Endothelial cell of umbilical vein (primary cell): Measurements from ENCODE around the gene BNC2. TPM values are rescaled to one million over a fixed set of nuclear protein-coding genes. Genes with fewer than 3 reads are reported as not detected.

Experiments used
- BruUV-seq: library from RNA; stranded (reverse); fragments of 400-500 nt; replicated peaks from 2 replicates; lab custom pipeline; 2021; lab: Mats Ljungman, UMichigan
- CTCF ChIA-PET: fragments of 300-600, 350-600 bp; sonication (Branson Sonifier 250); formaldehyde crosslinking; loops from one replicate; lab custom pipeline; 2021; ENCODE audit warnings: antibody characterized with exemption, inconsistent platforms; lab: Charles Lee
- POLR2A ChIA-PET: fragments of 300-600, 350-600 bp; sonication (Branson Sonifier 250); formaldehyde crosslinking; loops from one replicate; lab custom pipeline; 2021; ENCODE audit warnings: antibody characterized with exemption, inconsistent platforms; lab: Charles Lee
- DNase-seq: peaks from one replicate; pipeline ENCODE4 v3.0.0-alpha.2; 2011; ENCODE audit warnings: low read depth, low spot score
- FAIRE-seq: peaks from 2 replicates; lab custom pipeline; 2011; peaks lifted over from hg19 to GRCh38; lab: Jason Lieb, UNC
- H2AFZ ChIP-seq: 2 replicates; pipeline ENCODE4 v1.6.0; 2012; ENCODE audit warnings: low read depth, low read length, control low read depth, inconsistent platforms
- H3K27ac ChIP-seq: 2 replicates; pipeline ENCODE4 v1.5.1; 2011; ENCODE audit warnings: low read depth, mild to moderate bottlenecking, control low read depth, low read length, moderate library complexity; ENCODE audit not compliant: insufficient read depth
- H3K27me3 ChIP-seq, 2 experiments: 2 replicates each; pipeline versions ENCODE4 v1.6.0 to v1.6.1; 2011; ENCODE audit warnings: low read length in 2 of 2, mixed read lengths in 1 of 2; ENCODE audit not compliant: control insufficient read depth in 2 of 2, insufficient read depth in 2 of 2
- H3K36me3 ChIP-seq, 2 experiments: 2 replicates in 1 of 2; 3 replicates in 1 of 2; pipeline ENCODE4 v1.5.1; 2011; ENCODE audit warnings: low read length in 2 of 2, mild to moderate bottlenecking in 1 of 2, moderate library complexity in 1 of 2; ENCODE audit not compliant: control insufficient read depth in 2 of 2, insufficient read depth in 2 of 2; ENCODE audit errors: extremely low read depth in 1 of 2
- H3K4me1 ChIP-seq: 3 replicates; pipeline ENCODE4 v1.5.1; 2011; ENCODE audit warnings: mild to moderate bottlenecking, low read length; ENCODE audit not compliant: control insufficient read depth, insufficient read depth; ENCODE audit errors: extremely low read depth
- H3K4me2 ChIP-seq: 2 replicates; pipeline ENCODE4 v1.6.1; 2011; ENCODE audit warnings: low read length, control low read depth, mixed read lengths; ENCODE audit not compliant: insufficient read depth
- H3K4me3 ChIP-seq, 3 experiments: fragments of 200-600 bp in 1 of 3; sonication (generic), shearing (Covaris generic) in 1 of 3; replicated peaks in 1 of 3; 2 replicates each; pipeline ENCODE4 v1.5.1; 2011 to 2016; ENCODE audit warnings: control low read depth in 3 of 3, low read length in 3 of 3, mild to moderate bottlenecking in 2 of 3, inconsistent platforms in 1 of 3, low read depth in 1 of 3, moderate library complexity in 1 of 3; ENCODE audit not compliant: insufficient read depth in 1 of 3
- H3K79me2 ChIP-seq: 2 replicates; pipeline ENCODE4 v1.6.0; 2012; ENCODE audit warnings: low read length, inconsistent platforms; ENCODE audit not compliant: control insufficient read depth, insufficient read depth
- H3K9ac ChIP-seq: replicated peaks from 2 replicates; pipeline ENCODE3; 2011; ENCODE audit warnings: low read length, control low read depth; ENCODE audit not compliant: insufficient read depth; ENCODE audit errors: extremely low read depth
- H3K9me1 ChIP-seq: replicated peaks from 3 replicates; pipeline ENCODE4 v1.6.0; 2011; ENCODE audit warnings: mild to moderate bottlenecking, low read length; ENCODE audit not compliant: control insufficient read depth, insufficient read depth; ENCODE audit errors: extremely low read depth
- H3K9me3 ChIP-seq: replicated peaks from 2 replicates; pipeline ENCODE4 v1.5.1; 2012; ENCODE audit warnings: low read length, inconsistent platforms; ENCODE audit not compliant: control insufficient read depth, insufficient read depth
- H4K20me1 ChIP-seq: replicated peaks from 2 replicates; pipeline ENCODE3; 2011; ENCODE audit warnings: mild to moderate bottlenecking, low read length; ENCODE audit not compliant: control insufficient read depth, insufficient read depth; ENCODE audit errors: extremely low read depth
- EZH2 ChIP-seq: IDR thresholded peaks from 2 replicates; pipeline ENCODE4 v1.6.1; 2012; ENCODE audit warnings: borderline replicate concordance, low read depth, mild to moderate bottlenecking, moderate library complexity, low read length, inconsistent platforms; ENCODE audit not compliant: severe bottlenecking
- FOS ChIP-seq: IDR thresholded peaks from 2 replicates; pipeline ENCODE4 v1.6.1; 2011; ENCODE audit warnings: mild to moderate bottlenecking, low read length, moderate library complexity, borderline replicate concordance; ENCODE audit not compliant: insufficient read depth
- GATA2 ChIP-seq: IDR thresholded peaks from 2 replicates; pipeline ENCODE4 v1.7.0; 2011; ENCODE audit warnings: low read depth, mild to moderate bottlenecking, moderate library complexity, mixed read lengths, low read length; ENCODE audit not compliant: insufficient read length, insufficient read depth
- JUN ChIP-seq: IDR thresholded peaks from 2 replicates; pipeline ENCODE4 v1.6.1; 2011; ENCODE audit warnings: borderline replicate concordance, low read depth; ENCODE audit not compliant: insufficient read length, insufficient read depth
- MYC ChIP-seq: IDR thresholded peaks from one replicate; pipeline ENCODE4 v1.6.1; 2011; ENCODE audit warnings: mild to moderate bottlenecking, low read depth, low read length
- POLR2A ChIP-seq: IDR thresholded peaks from 2 replicates; pipeline ENCODE4 v1.6.1; 2012; ENCODE audit warnings: low read depth, mild to moderate bottlenecking, control low read depth, low read length
- POLR2AphosphoS5 ChIP-seq: IDR thresholded peaks from 2 replicates; pipeline ENCODE4 v1.6.1; 2012; ENCODE audit warnings: low read depth, mild to moderate bottlenecking, control low read depth, low read length, moderate library complexity; ENCODE audit not compliant: insufficient read depth
- dilution Hi-C: fragments of 300-500 bp; cut with MboI; formaldehyde crosslinking; loops from one replicate; pipeline ENCODE4 v1.15.0; 2019; ENCODE audit warnings: low sequenced_read_pairs; ENCODE audit not compliant: extremely low pct_ligation_motif_present
- intact Hi-C: fragments of 100-400 bp; cut with micrococcal nuclease; formaldehyde crosslinking; loops from one replicate; pipeline ENCODE4 v1.10.0; 2022
- polyA plus RNA-seq, 4 experiments: library from polyadenylated mRNA; depleted of rRNA in 3 of 4; stranded (reverse) in 3 of 4; unstranded in 1 of 4; fragments of >200 nt; gene quantifications; 2 replicates each; pipeline versions ENCODE4 v1.2.1 to v1.2.3, GENCODE V29; 2011 to 2012; ENCODE audit warnings: missing spikeins in 1 of 4
- total RNA-seq: library from RNA; stranded (reverse); gene quantifications from 2 replicates; pipeline ENCODE4 v1.2.3, GENCODE V29; 2021
- TF ChIP-seq, protein P1 (sequence below), 2 donors: IDR thresholded peaks; 1 replicate in 1 of 2; 2 replicates in 1 of 2; pipeline ENCODE4 v1.5.1; 2011; ENCODE audit warnings: low read length in 2 of 2, mild to moderate bottlenecking in 2 of 2, moderate library complexity in 2 of 2, control low read depth in 1 of 2, inconsistent platforms in 1 of 2, low read depth in 1 of 2; ENCODE audit not compliant: insufficient read depth in 1 of 2; ENCODE audit errors: extremely low read depth in 1 of 2
- TF ChIP-seq, protein P2 (sequence below): IDR thresholded peaks from 2 replicates; pipeline ENCODE4 v1.6.1; 2011; ENCODE audit not compliant: insufficient read depth, insufficient read length

Gene BNC2
- total and polyA plus RNA-seq, 2 donors (not counting 3 experiments of a cell fraction or from before 2014, with no cell fraction given): 12.1 to 34.3 TPM

DNA sequence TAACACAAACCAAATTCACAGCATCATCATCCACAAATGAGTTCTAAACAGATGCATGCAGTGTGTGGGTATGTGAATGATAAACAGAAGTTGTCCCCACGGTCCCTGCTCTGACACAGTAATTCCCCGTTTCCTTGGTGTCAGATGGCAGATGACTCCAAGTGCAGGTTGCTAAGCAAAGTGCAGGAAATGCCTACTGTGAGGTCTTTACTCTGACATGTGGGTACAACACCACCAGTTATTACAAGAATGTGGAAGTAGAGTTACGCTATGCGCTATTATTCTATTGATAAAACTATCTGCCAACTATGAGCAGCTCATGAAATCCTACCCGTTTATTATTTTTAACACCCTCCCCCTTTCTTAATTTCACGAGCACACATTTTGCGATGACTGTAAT is 448.9 kb downstream of the BNC2 start:
- peaks cover 10% of the 10 kb centered on the region for H3K4me1 ChIP-seq
- H3K27ac ChIP-seq: no peak overlapping the region
- H3K79me2 ChIP-seq: no peaks in the 10 kb centered on the region
- no peak overlapping the region for H3K9ac ChIP-seq
- dilution Hi-C loops: no loop called here
- no peaks in the 10 kb centered on the region for H3K9me3 ChIP-seq
- H3K4me2 ChIP-seq: no peak overlapping the region
- H3K27me3 ChIP-seq: no peaks in the 10 kb centered on the region
- FAIRE-seq (no peak), DNase-seq (no peak)
- H4K20me1 ChIP-seq: no peaks in the 10 kb centered on the region
- ChIA-PET CTCF (no interaction called here), POLR2A (no interaction called here)
- TF ChIP-seq GATA2 (no peak), POLR2A (no peak), EZH2 (no peak), JUN (no peak)
- TF ChIP-seq, protein P1, sequence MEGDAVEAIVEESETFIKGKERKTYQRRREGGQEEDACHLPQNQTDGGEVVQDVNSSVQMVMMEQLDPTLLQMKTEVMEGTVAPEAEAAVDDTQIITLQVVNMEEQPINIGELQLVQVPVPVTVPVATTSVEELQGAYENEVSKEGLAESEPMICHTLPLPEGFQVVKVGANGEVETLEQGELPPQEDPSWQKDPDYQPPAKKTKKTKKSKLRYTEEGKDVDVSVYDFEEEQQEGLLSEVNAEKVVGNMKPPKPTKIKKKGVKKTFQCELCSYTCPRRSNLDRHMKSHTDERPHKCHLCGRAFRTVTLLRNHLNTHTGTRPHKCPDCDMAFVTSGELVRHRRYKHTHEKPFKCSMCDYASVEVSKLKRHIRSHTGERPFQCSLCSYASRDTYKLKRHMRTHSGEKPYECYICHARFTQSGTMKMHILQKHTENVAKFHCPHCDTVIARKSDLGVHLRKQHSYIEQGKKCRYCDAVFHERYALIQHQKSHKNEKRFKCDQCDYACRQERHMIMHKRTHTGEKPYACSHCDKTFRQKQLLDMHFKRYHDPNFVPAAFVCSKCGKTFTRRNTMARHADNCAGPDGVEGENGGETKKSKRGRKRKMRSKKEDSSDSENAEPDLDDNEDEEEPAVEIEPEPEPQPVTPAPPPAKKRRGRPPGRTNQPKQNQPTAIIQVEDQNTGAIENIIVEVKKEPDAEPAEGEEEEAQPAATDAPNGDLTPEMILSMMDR (IDR thresholded peaks at IDR 0.05; ENCODE audit: extremely low read depth in 1 of 2, insufficient read depth in 1 of 2, low read depth in 1 of 2, low read length in 2 of 2): no peak
- TF ChIP-seq, protein P2, sequence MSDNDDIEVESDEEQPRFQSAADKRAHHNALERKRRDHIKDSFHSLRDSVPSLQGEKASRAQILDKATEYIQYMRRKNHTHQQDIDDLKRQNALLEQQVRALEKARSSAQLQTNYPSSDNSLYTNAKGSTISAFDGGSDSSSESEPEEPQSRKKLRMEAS: no peak
- no peak overlapping the region for H2AFZ ChIP-seq
- no peak overlapping the region for H3K4me3 ChIP-seq
- H3K9me1 ChIP-seq: no peaks in the 10 kb centered on the region
- intact Hi-C loops: no loop called here
- no TSS peak for BruUV-seq
- peaks cover 0 to 5% of the 10 kb centered on the region in 2 experiments for H3K36me3 ChIP-seq

DNA sequence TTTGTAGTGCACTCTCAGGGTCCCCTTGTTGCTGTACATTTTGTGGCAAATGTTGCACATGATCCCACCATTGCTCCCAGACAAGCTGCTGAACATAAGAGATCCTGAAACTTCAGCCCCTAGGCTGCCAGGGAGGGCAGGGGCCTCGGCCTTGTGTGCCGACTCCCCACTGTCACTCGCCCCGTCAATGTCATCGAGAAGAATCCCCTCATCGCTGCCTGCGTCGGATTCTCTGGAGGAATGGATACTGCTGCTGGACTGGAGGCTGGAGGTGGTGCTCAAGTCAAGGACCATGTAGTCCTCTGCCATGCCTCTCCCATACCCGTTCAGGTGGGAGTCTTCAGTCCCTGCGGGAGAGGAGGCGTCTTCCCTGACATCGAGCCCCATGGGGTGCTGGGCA is 451.3 kb downstream of the BNC2 start:
- Histone ChIP-seq H3K4me3 (no peak overlapping the region), H2AFZ (no peak overlapping the region), H3K4me2 (no peak overlapping the region), H3K4me1 (peaks cover 13% of the 10 kb centered on the region), H3K9me3 (no peaks in the 10 kb centered on the region), H3K9ac (no peak overlapping the region), H3K27me3 (no peaks in the 10 kb centered on the region), H3K36me3 (peaks cover 0 to 5% of the 10 kb centered on the region in 2 experiments), H3K9me1 (no peaks in the 10 kb centered on the region), H3K27ac (no peak overlapping the region), H4K20me1 (no peaks in the 10 kb centered on the region), H3K79me2 (no peaks in the 10 kb centered on the region)
- TF ChIP-seq GATA2 (no peak), FOS (no peak), POLR2AphosphoS5 (no peak), POLR2A (no peak), MYC (no peak), EZH2 (no peak), JUN (no peak)
- TF ChIP-seq, protein P2: no peak
- TF ChIP-seq, protein P1 (IDR thresholded peaks at IDR 0.05; ENCODE audit: extremely low read depth in 1 of 2, insufficient read depth in 1 of 2, low read depth in 1 of 2, low read length in 2 of 2): no peak
- intact Hi-C loops (no loop called here), dilution Hi-C loops (no loop called here)
- BruUV-seq: no TSS peak
- ChIA-PET CTCF (no interaction called here), POLR2A (no interaction called here)
- FAIRE-seq (no peak), DNase-seq (no peak)
